T-cell (primary cell): ENCODE measurements around the gene RUNX1. TPM values are rescaled to one million over a fixed set of nuclear protein-coding genes. Genes with fewer than 3 reads are reported as not detected.
A peak's percentile ranks its signal among the peaks of the same experiment; 100 is the strongest.

Source experiments
- ATAC-seq, 4 experiments: fragments of 200-7000 bp in 3 of 4; fragments of 150-1000 bp in 1 of 4; cut with Tn5 transposase; replicated peaks in 1 of 4; 1 replicate in 3 of 4; 2 replicates in 1 of 4; pipeline ENCODE4 v1.10.0; 2021; ENCODE audit warnings: moderate library complexity in 3 of 4, mild to moderate bottlenecking in 2 of 4, moderate number of reproducible peaks in 1 of 4
- CTCF ChIA-PET, 2 donors: fragments of 300-600 bp; sonication (Branson Sonifier 250); formaldehyde crosslinking; loops; one replicate each; lab custom pipeline; 2022; ENCODE audit warnings: antibody characterized with exemption in 2 of 2; lab: Charles Lee
- POLR2A ChIA-PET, 2 donors: fragments of 300-600 bp; sonication (Branson Sonifier 250); formaldehyde crosslinking; loops; one replicate each; lab custom pipeline; 2022; ENCODE audit warnings: antibody characterized with exemption in 2 of 2; lab: Charles Lee
- DNase-seq, 35 experiments: peaks; one replicate each; pipeline versions ENCODE4 v3.0.0 to v3.0.0-alpha.2; 2013 to 2023
- H3K27ac ChIP-seq: one replicate; pipeline ENCODE4 v1.5.1; 2013; ENCODE audit warnings: low read length
- H3K27me3 ChIP-seq, 2 experiments: replicated peaks in 1 of 2; 1 replicate in 1 of 2; 2 replicates in 1 of 2; pipeline versions ENCODE4 v1.6.1 to v1.7.0; 2013; ENCODE audit warnings: low read length in 1 of 2, mixed read lengths in 1 of 2; ENCODE audit not compliant: control insufficient read depth in 2 of 2, insufficient read depth in 2 of 2; ENCODE audit errors: extremely low read depth in 1 of 2
- H3K36me3 ChIP-seq, 2 donors: 1 replicate in 1 of 2; 2 replicates in 1 of 2; pipeline versions ENCODE4 v1.6.1 to v1.7.0; 2013; ENCODE audit warnings: low read length in 1 of 2; ENCODE audit not compliant: control insufficient read depth in 2 of 2, insufficient read depth in 1 of 2; ENCODE audit errors: extremely low read depth in 1 of 2
- H3K4me1 ChIP-seq, 2 experiments: 1 replicate in 1 of 2; 2 replicates in 1 of 2; pipeline versions ENCODE4 v1.6.1 to v1.7.0; 2013; ENCODE audit warnings: low read length in 2 of 2, mixed read lengths in 1 of 2; ENCODE audit not compliant: insufficient read depth in 2 of 2, control insufficient read depth in 1 of 2; ENCODE audit errors: extremely low read depth in 1 of 2
- H3K4me3 ChIP-seq, 2 donors: 1 replicate in 1 of 2; 2 replicates in 1 of 2; pipeline versions ENCODE4 v1.5.1 to v1.7.0; 2013; ENCODE audit warnings: mild to moderate bottlenecking in 2 of 2, low read length in 1 of 2, moderate library complexity in 1 of 2; ENCODE audit not compliant: control insufficient read depth in 1 of 2; ENCODE audit errors: extremely low read depth in 1 of 2
- H3K9me3 ChIP-seq: 2 replicates; pipeline ENCODE4 v1.7.0; 2013
- H3K27ac Mint-ChIP-seq, 2 donors: one replicate each; pipeline ENCODE4 v1.8.0; 2020 to 2021; ENCODE audit warnings: mild to moderate bottlenecking in 2 of 2, mixed read lengths in 2 of 2
- H3K27me3 Mint-ChIP-seq, 2 donors: one replicate each; pipeline ENCODE4 v1.8.0; 2021 to 2022; ENCODE audit warnings: mixed read lengths in 2 of 2
- H3K36me3 Mint-ChIP-seq: one replicate; pipeline ENCODE4 v1.8.0; 2021; ENCODE audit warnings: mixed read lengths
- H3K4me1 Mint-ChIP-seq, 3 donors: one replicate each; pipeline ENCODE4 v1.8.0; 2020 to 2022; ENCODE audit warnings: mixed read lengths in 3 of 3, mild to moderate bottlenecking in 1 of 3
- H3K4me3 Mint-ChIP-seq, 3 donors: one replicate each; pipeline ENCODE4 v1.8.0; 2020 to 2022; ENCODE audit warnings: mild to moderate bottlenecking in 3 of 3, mixed read lengths in 3 of 3, moderate library complexity in 3 of 3
- H3K9me3 Mint-ChIP-seq, 3 donors: one replicate each; pipeline ENCODE4 v1.8.0; 2020 to 2022; ENCODE audit warnings: mixed read lengths in 3 of 3
- WGBS: methylation state at CpG from one replicate; pipeline ENCODE4 v1.1.5; 2013; ENCODE audit warnings: missing lambda C conversion rate; ENCODE audit not compliant: insufficient coverage; 5-methylcytosine and 5-hydroxymethylcytosine counted together
- total RNA-seq, 35 experiments: library from RNA in 6 of 35; stranded (reverse) in 6 of 35; fragments of 120-200 nt in 1 of 35; gene quantifications; one replicate each; pipeline versions ENCODE4 v1.2.1 to v1.2.4 and lab custom pipeline; 2013 to 2026

Gene RUNX1
- total RNA-seq, 5 donors from 2014 or later (not counting 1 experiment from before 2014, with no cell fraction given): 87.0 to 117 (median 104) TPM

- Histone ChIP-seq H3K9me3 (no peaks in the 10 kb centered on the region), H3K27ac (no peak overlapping the region), H3K36me3 (peaks cover 7 to 72% of the 10 kb centered on the region in 2 donors), H3K4me1 (peaks cover 0 to 17% of the 10 kb centered on the region in 2 experiments), H3K27me3 (no peaks in the 10 kb centered on the region), H3K4me3 (no peak overlapping the region)
- WGBS: no CpG with 5 or more reads among the region's 3 CpGs
- ATAC-seq: no peak
- no peak overlapping the region for H3K27ac Mint-ChIP-seq
- peaks cover 53 to 61% (median 57%) of the 10 kb centered on the region in 3 donors for H3K4me1 Mint-ChIP-seq
- CTCF ChIA-PET: interaction anchor here in 1 of 2 donors (0.5 kb wide), 1 partner anchor 270 kb away, joined by 7 read pairs; no protein-coding TSS in a partner anchor
- H3K4me3 Mint-ChIP-seq: no peak overlapping the region
- H3K27me3 Mint-ChIP-seq: no peaks in the 10 kb centered on the region
- POLR2A ChIA-PET: no interaction called here
- H3K36me3 Mint-ChIP-seq: peaks cover 59% of the 10 kb centered on the region
- no peaks in the 10 kb centered on the region for H3K9me3 Mint-ChIP-seq
- no peak for DNase-seq
Observed at GRCh38 chr21:34870246-34870645, 178.9 kb downstream of the RUNX1 start.

GRCh38 chr21:34869545-34869944 is 179.6 kb downstream of the RUNX1 start:
- DNase-seq: no peak
- Histone ChIP-seq H3K4me3 (no peak overlapping the region), H3K36me3 (peaks cover 10 to 73% of the 10 kb centered on the region in 2 donors), H3K9me3 (no peaks in the 10 kb centered on the region), H3K27me3 (no peaks in the 10 kb centered on the region), H3K27ac (no peak overlapping the region), H3K4me1 (peaks cover 0 to 17% of the 10 kb centered on the region in 2 experiments)
- CTCF ChIA-PET: no interaction called here
- POLR2A ChIA-PET: no interaction called here
- Mint-ChIP-seq H3K36me3 (peaks cover 61% of the 10 kb centered on the region), H3K27ac (no peak overlapping the region), H3K4me3 (no peak overlapping the region), H3K27me3 (no peaks in the 10 kb centered on the region), H3K9me3 (no peaks in the 10 kb centered on the region), H3K4me1 (peaks cover 50 to 63% (median 54%) of the 10 kb centered on the region in 3 donors)
- WGBS: 98% methylated on average over 5 of the region's 7 CpGs
- ATAC-seq: no peak

- H3K27ac Mint-ChIP-seq: peak overlapping the region; percentile 25 to 78
- Histone ChIP-seq H3K4me3 (no peak overlapping the region), H3K36me3 (peaks cover 16 to 72% of the 10 kb centered on the region in 2 donors), H3K27ac (no peak overlapping the region), H3K9me3 (no peaks in the 10 kb centered on the region), H3K4me1 (peaks cover 0 to 17% of the 10 kb centered on the region in 2 experiments), H3K27me3 (no peaks in the 10 kb centered on the region)
- ATAC-seq: no peak
- H3K27me3 Mint-ChIP-seq: no peaks in the 10 kb centered on the region
- peaks cover 64% of the 10 kb centered on the region for H3K36me3 Mint-ChIP-seq
- H3K4me1 Mint-ChIP-seq: peaks cover 42 to 59% (median 50%) of the 10 kb centered on the region in 3 donors
- DNase-seq: no peak
- WGBS: 97% methylated on average over 4 of the region's 4 CpGs
- H3K4me3 Mint-ChIP-seq: no peak overlapping the region
- CTCF ChIA-PET: interaction anchor here in 1 of 2 donors (0.6 kb wide), 1 partner anchor 1639 kb away, joined by 3 read pairs; no protein-coding TSS in a partner anchor
- POLR2A ChIA-PET: no interaction called here
- no peaks in the 10 kb centered on the region for H3K9me3 Mint-ChIP-seq
Observed at GRCh38 chr21:34867785-34868184, 181.3 kb downstream of the RUNX1 start.

GRCh38 chr21:34865400-34866241 is 183.5 kb downstream of the RUNX1 start:
- Mint-ChIP-seq H3K27me3 (no peaks in the 10 kb centered on the region), H3K27ac (peak overlapping the region; percentile 84 to 85), H3K36me3 (peaks cover 75% of the 10 kb centered on the region), H3K4me1 (peaks cover 36 to 57% (median 47%) of the 10 kb centered on the region in 3 donors), H3K4me3 (peak overlapping the region in 1 of 3 donors; percentile 21), H3K9me3 (no peaks in the 10 kb centered on the region)
- H3K9me3 ChIP-seq: no peaks in the 10 kb centered on the region
- H3K27me3 ChIP-seq: no peaks in the 10 kb centered on the region
- ATAC-seq (peak in 3 of 4 experiments; percentile 37 to 84 (median 82)), DNase-seq (peak in 6 of 35 experiments; percentile 6 to 48 (median 8))
- peaks cover 16 to 78% of the 10 kb centered on the region in 2 donors for H3K36me3 ChIP-seq
- H3K4me1 ChIP-seq: peaks cover 0 to 17% of the 10 kb centered on the region in 2 experiments
- WGBS: 55% methylated on average over 11 of the region's 20 CpGs
- POLR2A ChIA-PET: interaction anchor here in 1 of 2 donors (0.7 kb wide), 1 partner anchor 573 kb away, joined by 3 read pairs; no protein-coding TSS in a partner anchor
- CTCF ChIA-PET: no interaction called here
- no peak overlapping the region for H3K27ac ChIP-seq
- H3K4me3 ChIP-seq: no peak overlapping the region

- H3K27ac Mint-ChIP-seq: peak overlapping the region; percentile 31 to 61
- peaks cover 79% of the 10 kb centered on the region for H3K36me3 Mint-ChIP-seq
- peaks cover 0 to 17% of the 10 kb centered on the region in 2 experiments for H3K4me1 ChIP-seq
- H3K27me3 ChIP-seq: no peaks in the 10 kb centered on the region
- H3K9me3 Mint-ChIP-seq: no peaks in the 10 kb centered on the region
- ChIA-PET POLR2A (no interaction called here), CTCF (interaction anchor here in 1 of 2 donors (0.6 kb wide), 1 partner anchor 388 kb away, joined by 3 read pairs; no protein-coding TSS in a partner anchor)
- no peak overlapping the region for H3K4me3 ChIP-seq
- H3K27me3 Mint-ChIP-seq: no peaks in the 10 kb centered on the region
- no peak overlapping the region for H3K27ac ChIP-seq
- 97% methylated on average over 5 of the region's 8 CpGs for WGBS
- no peak overlapping the region for H3K4me3 Mint-ChIP-seq
- H3K9me3 ChIP-seq: no peaks in the 10 kb centered on the region
- peaks cover 16 to 76% of the 10 kb centered on the region in 2 donors for H3K36me3 ChIP-seq
- ATAC-seq (no peak), DNase-seq (no peak)
- peaks cover 36 to 59% (median 48%) of the 10 kb centered on the region in 3 donors for H3K4me1 Mint-ChIP-seq
Observed at GRCh38 chr21:34864370-34865149, 184.5 kb downstream of the RUNX1 start.

- H3K36me3 ChIP-seq: peaks cover 16 to 76% of the 10 kb centered on the region in 2 donors
- H3K4me3 Mint-ChIP-seq: no peak overlapping the region
- WGBS: 100% methylated on average over 2 of the region's 3 CpGs
- H3K9me3 Mint-ChIP-seq: no peaks in the 10 kb centered on the region
- H3K4me1 ChIP-seq: peaks cover 0 to 15% of the 10 kb centered on the region in 2 experiments
- H3K9me3 ChIP-seq: no peaks in the 10 kb centered on the region
- no peaks in the 10 kb centered on the region for H3K27me3 Mint-ChIP-seq
- H3K27me3 ChIP-seq: no peaks in the 10 kb centered on the region
- DNase-seq (no peak), ATAC-seq (no peak)
- peaks cover 19 to 49% (median 41%) of the 10 kb centered on the region in 3 donors for H3K4me1 Mint-ChIP-seq
- no peak overlapping the region for H3K4me3 ChIP-seq
- peaks cover 80% of the 10 kb centered on the region for H3K36me3 Mint-ChIP-seq
- H3K27ac Mint-ChIP-seq: peak overlapping the region in 1 of 2 donors; percentile 11
- CTCF ChIA-PET: interaction anchor here in 1 of 2 donors (0.7 kb wide), 1 partner anchor 36 kb away, joined by 4 read pairs; no protein-coding TSS in a partner anchor
- no peak overlapping the region for H3K27ac ChIP-seq
- POLR2A ChIA-PET: no interaction called here
Observed at GRCh38 chr21:34862951-34863350, 186.2 kb downstream of the RUNX1 start.
